GM18499 (cell line): ENCODE results near the gene WASF2.

Source experiments
- ATAC-seq: cut with Tn5 transposase; IDR thresholded peaks from one replicate; pipeline ENCODE4 v1.9.1; 2021; ENCODE audit warnings: moderate number of reproducible peaks; ENCODE audit not compliant: insufficient read depth, unreplicated experiment

WASF2 gene

DNA sequence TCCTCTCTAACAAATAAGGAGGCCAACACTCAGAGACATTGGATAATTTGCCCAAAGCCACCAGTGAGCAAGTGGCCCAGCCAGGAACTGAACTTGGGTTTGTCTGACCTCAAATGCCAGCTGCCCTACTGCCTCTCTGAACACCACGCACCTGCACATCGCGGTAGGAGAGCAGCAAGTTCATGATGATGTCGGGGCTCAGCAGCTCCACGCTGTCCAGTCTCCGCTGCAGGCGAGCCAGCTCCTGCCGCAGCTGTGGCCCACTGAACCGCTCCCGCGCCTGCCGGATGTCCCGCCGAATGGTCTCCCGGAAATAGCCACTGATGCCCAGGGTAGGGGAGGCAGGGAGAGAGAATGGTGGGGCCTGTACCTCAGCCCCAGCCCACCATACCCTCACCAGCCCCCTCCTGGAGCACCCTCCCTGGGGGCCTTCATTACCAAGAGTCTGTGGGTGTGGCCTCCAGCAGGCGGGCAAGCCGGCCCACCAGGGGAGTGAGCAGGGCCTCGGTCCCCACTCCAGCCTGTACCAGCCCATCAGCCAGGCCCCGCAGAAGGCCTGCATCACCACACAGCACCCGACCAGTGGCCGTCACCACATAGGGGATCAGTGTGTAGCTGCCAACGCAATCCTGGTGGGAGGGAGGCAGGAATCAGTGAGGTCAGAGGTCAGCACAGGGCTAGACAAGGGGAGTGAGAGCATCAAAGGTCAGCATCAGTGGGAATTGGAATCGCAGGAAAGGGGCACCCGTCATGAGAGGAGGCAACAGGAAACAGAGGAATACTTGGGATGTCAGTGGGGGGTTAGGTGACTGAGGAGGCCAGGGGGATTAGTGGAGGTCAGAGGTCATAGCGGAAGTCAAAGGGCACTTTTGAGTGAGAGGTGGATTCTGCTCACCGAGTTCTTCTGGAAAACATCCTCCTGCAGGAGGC, 125.9 kb downstream of the WASF2 start:
- ATAC-seq = no peak

DNA sequence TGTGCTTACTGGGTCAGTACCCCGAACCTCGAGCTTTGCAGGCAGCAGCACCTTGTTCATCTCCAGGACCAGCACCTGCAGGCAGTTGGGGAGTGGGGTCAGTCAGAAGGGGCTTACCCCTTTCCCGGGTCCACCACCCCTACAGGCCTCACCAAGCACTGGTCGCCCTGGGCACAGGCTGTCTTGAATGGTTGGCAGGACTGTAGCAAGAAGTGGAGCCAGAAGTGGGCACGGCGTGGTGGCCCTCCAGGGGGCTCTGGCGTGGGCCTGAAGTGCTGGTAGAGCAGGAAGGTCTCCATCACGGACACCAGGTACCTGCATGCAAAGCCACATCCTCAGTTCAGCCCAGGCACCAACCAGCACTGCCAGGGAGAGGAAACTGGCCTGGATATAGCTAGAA, 128.4 kb downstream of the WASF2 start:
- ATAC-seq = no peak

DNA sequence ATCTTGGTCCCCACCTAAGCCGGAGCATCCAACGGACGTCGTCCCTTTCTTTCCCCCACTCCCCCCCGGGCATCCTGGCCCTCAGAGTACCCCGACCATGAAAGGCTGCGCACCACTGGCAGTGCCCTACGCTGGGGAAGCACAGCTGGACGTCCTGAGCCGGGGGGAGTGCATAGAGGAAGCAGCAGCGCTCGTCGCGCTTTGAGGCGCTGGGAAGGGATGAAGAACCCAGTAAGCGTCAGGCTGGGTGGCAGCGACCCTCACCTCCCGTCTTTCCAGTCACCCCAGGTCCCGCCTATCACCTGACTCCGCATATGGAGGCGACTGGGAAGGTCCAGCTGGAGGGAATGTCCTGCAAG, 128.9 kb downstream of the WASF2 start:
- ATAC-seq = no peak

DNA sequence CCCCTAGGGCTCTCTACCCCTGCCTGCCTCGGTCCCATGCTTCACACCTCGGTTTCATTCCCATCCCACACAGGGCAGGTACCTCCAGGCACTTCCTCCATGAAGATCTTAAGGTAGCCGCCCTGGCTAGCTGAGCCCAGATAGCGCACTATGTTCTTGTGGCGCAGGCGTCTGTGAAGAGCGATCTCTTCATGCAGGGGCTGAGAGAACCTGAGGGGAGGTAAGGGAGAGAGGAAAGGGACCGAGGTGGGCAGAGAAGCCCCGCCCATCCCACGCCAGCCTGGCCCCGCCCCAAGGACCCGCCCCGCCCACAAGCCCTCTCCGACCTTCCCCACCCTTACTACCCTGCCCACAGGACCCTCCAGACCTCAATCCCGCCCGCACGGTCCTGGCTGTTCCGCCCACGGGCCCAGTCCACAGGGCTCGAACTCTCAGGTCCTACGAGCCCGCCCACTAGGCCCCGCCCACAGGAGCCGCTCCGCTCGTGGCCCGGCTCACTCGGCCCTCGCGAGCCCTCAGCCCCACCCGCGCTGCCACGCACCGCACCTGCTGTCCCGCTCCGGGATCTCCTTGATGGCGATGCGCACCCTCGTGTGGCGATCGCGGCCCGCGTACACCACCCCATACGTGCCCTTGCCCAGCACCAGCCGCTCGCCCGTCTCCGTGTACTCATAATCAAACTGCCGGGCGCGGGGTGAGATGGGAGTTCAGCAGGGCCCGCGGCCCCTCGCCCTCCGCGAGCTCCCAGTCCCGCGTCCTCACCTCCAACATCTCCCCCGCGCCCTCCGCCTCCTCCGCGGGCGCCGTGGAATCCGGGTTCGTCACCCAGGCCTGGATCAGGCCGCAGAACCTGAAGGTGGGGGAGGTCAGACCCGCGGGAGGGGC, 129.6 kb downstream of the WASF2 start:
- no peak for ATAC-seq

DNA sequence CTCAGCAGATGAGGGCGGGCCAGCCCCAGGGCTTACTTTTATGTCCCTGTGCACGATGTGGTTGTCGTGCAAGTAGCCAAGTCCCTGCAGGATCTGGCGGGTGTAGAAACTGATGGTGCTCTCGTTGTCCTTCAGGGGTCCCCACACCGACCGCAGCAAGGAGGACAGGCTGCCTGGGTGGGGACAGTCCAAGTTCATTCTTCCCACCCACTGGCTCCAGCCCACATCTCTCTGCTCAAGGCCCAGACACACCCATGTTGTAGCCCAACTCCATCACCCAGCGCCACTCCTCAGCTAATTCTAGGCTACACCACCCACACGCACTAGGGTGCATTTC, 130.2 kb downstream of the WASF2 start:
- no peak for ATAC-seq

DNA sequence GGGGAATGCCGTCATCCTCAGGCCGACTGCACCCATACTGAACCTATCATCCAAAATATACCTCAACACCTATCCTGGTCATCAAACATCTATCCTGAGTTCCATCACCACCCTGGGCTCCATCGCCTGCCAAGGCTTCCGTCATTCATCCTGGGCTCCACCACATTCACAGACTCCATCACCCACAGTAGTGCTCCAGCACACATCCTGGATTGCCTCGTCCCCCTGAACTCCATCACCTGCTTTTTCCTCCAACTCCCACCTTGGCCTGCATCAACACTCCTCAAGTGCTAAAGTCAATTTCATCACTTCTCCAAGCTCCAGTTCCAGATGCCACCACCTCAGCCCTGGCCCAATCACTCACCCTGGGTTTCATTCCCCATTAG, 131.0 kb downstream of the WASF2 start:
- no peak for ATAC-seq

DNA sequence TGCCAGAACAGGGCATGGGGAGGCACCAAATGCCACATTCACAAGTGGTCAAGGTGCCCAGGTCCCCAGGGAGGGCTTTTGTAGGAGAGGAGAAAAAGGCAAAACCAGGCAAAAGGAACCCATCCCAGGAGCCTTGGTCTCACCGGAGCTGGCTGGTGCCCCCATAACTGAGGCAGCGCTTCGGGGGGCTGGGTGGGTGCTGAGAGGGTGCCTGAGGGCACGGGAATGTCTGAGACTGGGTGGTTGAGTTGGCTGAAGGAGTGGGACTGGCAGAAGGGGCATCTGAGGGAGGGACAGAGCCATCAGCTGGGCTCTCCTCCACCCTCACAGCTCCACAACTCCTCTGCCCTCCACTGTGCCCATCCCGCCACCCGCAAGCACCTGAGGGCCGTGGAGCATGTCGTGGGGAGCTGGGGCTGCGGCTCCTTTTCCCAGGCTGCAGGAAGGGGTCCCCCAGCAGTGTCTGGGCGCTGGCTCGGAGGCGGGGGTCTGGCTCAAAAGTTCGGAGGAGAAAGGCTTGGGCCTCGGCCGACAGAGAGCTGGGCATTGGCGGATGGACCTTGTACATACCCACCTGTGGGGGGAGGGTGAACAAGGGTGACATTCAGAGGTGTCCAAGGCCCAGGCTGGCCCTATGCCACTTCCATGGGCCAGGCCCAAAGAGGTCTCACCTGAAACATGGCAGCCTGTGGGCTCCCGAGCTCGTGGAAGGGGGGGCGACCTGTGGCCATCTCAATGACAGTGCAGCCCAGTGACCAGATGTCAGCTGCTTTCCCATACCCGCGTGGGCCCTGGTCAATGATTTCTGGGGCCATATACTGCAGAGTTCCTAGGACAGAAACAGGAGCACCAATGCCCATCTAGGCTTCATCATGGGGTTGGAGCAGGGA, 131.7 kb downstream of the WASF2 start:
- no peak for ATAC-seq

DNA sequence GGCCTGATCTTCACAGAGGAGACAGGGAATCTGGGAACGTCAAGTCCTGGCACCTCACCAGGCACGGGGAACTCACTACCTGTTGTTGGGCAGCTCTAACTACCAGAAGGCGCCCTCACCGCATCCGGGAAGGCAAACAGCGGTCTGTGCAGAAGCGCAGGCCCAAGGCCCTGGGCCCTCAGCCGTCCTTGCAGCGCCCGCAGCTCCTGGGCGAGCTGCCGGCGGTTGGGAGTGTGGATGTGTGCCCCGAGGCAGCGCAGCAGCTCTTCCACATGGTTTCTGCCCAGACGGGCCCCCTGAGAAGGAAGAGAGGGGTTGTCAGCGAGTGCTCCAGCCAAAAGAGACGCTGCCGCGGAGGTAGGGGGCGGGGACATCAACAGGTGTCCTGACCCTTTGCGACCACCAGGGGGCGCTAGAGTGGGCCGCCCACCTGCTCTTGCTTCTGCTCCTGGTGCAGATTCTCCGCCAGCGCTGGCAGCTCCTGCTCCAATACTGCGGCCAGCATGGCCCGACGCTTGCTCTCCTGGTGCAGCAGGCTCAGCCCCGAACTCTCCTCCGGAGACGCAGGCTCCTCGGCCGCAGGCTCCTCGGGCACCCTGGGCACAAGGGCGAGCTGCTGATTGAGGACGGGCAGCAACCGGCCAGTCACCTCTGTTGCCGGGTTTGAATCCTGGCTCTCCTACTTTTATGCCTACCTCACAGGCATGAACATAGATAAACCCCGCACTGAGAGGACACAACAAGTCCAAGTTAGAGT, 132.5 kb downstream of the WASF2 start:
- ATAC-seq = no peak

DNA sequence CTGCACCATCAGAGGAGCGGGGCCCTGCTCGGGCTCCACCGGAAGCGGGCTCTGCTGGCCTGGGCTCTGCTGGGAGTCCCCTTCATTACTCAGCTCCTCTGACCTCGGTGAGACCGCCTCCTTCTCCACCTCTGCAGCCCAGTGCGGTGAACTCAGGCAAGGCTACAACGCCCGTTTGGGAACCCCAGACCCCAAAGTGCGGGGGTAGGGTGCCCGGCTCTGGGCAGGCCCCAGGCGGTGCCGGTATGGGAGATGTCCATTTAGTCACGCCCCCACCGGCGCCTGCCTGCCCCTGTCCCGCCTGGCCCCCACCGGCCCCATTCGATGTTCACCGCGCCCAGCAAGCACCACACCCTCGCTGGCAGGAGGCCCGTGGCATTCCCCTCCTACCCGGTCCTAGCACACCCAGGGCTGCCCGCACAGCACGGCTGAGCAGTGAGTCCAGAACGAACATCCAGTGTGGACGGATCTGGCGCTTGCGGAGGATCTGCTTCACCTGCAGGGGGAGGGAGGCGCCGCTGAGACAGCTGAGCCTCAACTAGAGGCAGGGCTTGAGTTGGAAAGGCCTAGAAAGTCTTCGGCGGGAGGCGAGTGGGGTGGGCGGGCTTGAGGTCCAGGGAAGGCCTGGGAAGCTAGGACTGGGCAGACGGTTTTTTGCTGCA, 133.2 kb downstream of the WASF2 start:
- ATAC-seq = no peak

DNA sequence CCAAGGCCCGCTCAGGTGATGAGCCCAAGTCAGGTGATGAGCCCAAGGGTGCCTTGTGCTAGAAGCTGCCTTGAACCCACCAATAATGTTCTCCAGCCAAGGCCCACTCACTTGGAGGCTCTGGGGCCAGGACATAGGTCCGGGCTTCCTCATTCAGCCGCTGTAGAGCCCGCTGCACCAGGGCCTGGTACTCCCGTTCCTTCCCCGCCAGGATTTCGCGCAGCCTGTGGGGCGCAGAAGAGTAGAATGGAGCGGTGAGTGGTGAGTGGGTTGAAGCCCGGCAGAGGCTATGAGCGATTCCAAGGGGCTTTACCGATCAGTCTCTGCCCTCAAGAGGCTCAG, 133.7 kb downstream of the WASF2 start:
- ATAC-seq = no peak

DNA sequence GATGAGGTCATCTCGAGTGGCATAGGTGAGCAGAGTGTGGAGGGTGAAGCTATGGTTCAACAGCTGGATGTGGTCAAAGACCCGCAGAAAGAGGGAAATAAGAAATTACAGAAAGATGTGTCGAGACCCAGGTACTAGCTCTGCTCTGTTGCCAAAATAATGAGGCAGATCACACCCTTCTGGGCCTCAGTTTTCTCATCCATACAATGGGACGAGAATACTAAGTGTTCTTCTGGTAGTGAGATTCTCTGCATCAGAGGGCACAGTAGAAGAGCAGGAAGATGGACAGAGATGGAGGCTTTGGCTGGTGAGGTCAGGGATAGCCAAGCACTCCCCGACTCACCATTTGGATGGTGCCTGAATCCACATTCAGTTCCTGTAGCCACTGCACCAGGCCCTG, 134.3 kb downstream of the WASF2 start:
- no peak for ATAC-seq
